HG02884 (cell line): Measurements from ENCODE around the gene DSG2.
"Not testable (repeated sequence)": the region's sequence is repeated elsewhere in the genome, so short reads cannot be mapped to it uniquely, and the experiment has no call there.

Source experiments
- ATAC-seq: cut with Tn5 transposase; IDR thresholded peaks from one replicate; pipeline ENCODE4 v1.9.1; 2021; ENCODE audit warnings: mild to moderate bottlenecking, moderate library complexity; ENCODE audit not compliant: unreplicated experiment

The DSG2 gene

GRCh38 chr18:31497836-31498573, at the start of gene DSG2:
TSS of gene DSG2 (plus strand) at chr18:31498177. CDS start at chr18:31498252, 75 bp downstream.
- peak; percentile 37 for ATAC-seq

GRCh38 chr18:31450409-31450808, 47.6 kb upstream of the DSG2 start:
- no peak for ATAC-seq

GRCh38 chr18:31451625-31452024, 46.4 kb upstream of the DSG2 start:
- no peak for ATAC-seq

GRCh38 chr18:31454066-31454708, 43.8 kb upstream of the DSG2 start:
- no peak for ATAC-seq

GRCh38 chr18:31469629-31470028, 28.3 kb upstream of the DSG2 start:
- ATAC-seq, result no peak

- no peak for ATAC-seq
Observed at GRCh38 chr18:31478688-31479087, 19.3 kb upstream of the DSG2 start.

- ATAC-seq, result no peak
Observed at GRCh38 chr18:31482051-31482450, 15.9 kb upstream of the DSG2 start.

GRCh38 chr18:31483396-31483795, 14.6 kb upstream of the DSG2 start:
- no peak for ATAC-seq

- ATAC-seq, result no peak
Observed at GRCh38 chr18:31484461-31484860, 13.5 kb upstream of the DSG2 start.

- ATAC-seq, result no peak
Observed at GRCh38 chr18:31486165-31486564, 11.8 kb upstream of the DSG2 start.

GRCh38 chr18:31487246-31488015, 10.5 kb upstream of the DSG2 start:
- ATAC-seq, result no peak

- no peak for ATAC-seq
Observed at GRCh38 chr18:31489311-31489710, 8.7 kb upstream of the DSG2 start.

- ATAC-seq, result peak; percentile 88
Observed at GRCh38 chr18:31490387-31490786, 7.6 kb upstream of the DSG2 start.

- ATAC-seq, result no peak
Observed at GRCh38 chr18:31490833-31491232, 7.1 kb upstream of the DSG2 start.

- ATAC-seq, result no peak
Observed at GRCh38 chr18:31491586-31491985, 6.4 kb upstream of the DSG2 start.

- ATAC-seq, result no peak
Observed at GRCh38 chr18:31492671-31493070, 5.3 kb upstream of the DSG2 start.

GRCh38 chr18:31493171-31493570, 4.8 kb upstream of the DSG2 start:
- ATAC-seq, result no peak

- no peak for ATAC-seq
Observed at GRCh38 chr18:31493941-31494340, 4.0 kb upstream of the DSG2 start.

GRCh38 chr18:31494705-31495244, 3.2 kb upstream of the DSG2 start:
- not testable (repeated sequence) for ATAC-seq

GRCh38 chr18:31497404-31497835, 557 bp upstream of the DSG2 start:
- peak; percentile 1 for ATAC-seq
